Common myeloid progenitor, CD34-positive (primary cell): Measurements from ENCODE around the gene RBFOX1.
"Not testable (repeated sequence)": the region's sequence is repeated elsewhere in the genome, so short reads cannot be mapped to it uniquely, and the experiment has no call there.

Experiments used
- CTCF ChIA-PET: fragments of 350-600 bp; sonication (Branson Sonifier 250); formaldehyde crosslinking; loops from one replicate; lab custom pipeline; 2021; ENCODE audit warnings: antibody characterized with exemption; lab: Charles Lee
- POLR2A ChIA-PET: fragments of 350-600 bp; sonication (Branson Sonifier 250); formaldehyde crosslinking; loops from one replicate; lab custom pipeline; 2021; ENCODE audit warnings: antibody characterized with exemption; lab: Charles Lee
- DNase-seq, 3 donors: peaks; one replicate each; pipeline versions ENCODE4 v3.0.0 to v3.0.0-alpha.2; 2013
- H3K27ac ChIP-seq, 2 experiments: 1 replicate in 1 of 2; 2 replicates in 1 of 2; pipeline ENCODE4 v1.7.0; 2013; ENCODE audit warnings: inconsistent platforms in 2 of 2, low read length in 2 of 2, mild to moderate bottlenecking in 2 of 2, low read depth in 1 of 2, moderate library complexity in 1 of 2; ENCODE audit not compliant: severe bottlenecking in 2 of 2, insufficient read depth in 1 of 2, poor library complexity in 1 of 2
- H3K27me3 ChIP-seq, 5 experiments: replicated peaks in 2 of 5; 1 replicate in 3 of 5; 2 replicates in 2 of 5; pipeline versions ENCODE4 v1.6.1 to v1.7.0; 2013; ENCODE audit warnings: low read length in 4 of 5, mild to moderate bottlenecking in 2 of 5, moderate library complexity in 2 of 5, inconsistent platforms in 1 of 5; ENCODE audit not compliant: insufficient read depth in 5 of 5, control insufficient read depth in 4 of 5
- H3K36me3 ChIP-seq, 4 experiments: 1 replicate in 2 of 4; 2 replicates in 2 of 4; pipeline versions ENCODE4 v1.6.1 to v1.7.0; 2013; ENCODE audit warnings: low read length in 3 of 4, control low read depth in 1 of 4, mild to moderate bottlenecking in 1 of 4; ENCODE audit not compliant: control insufficient read depth in 4 of 4, insufficient read depth in 4 of 4
- H3K4me1 ChIP-seq, 4 experiments: 1 replicate in 3 of 4; 2 replicates in 1 of 4; pipeline versions ENCODE4 v1.6.1 to v1.7.1; 2013; ENCODE audit warnings: low read length in 3 of 4, mild to moderate bottlenecking in 3 of 4, control low read depth in 1 of 4, inconsistent platforms in 1 of 4, moderate library complexity in 1 of 4; ENCODE audit not compliant: control insufficient read depth in 4 of 4, insufficient read depth in 4 of 4; ENCODE audit errors: control extremely low read depth in 1 of 4
- H3K4me3 ChIP-seq, 7 experiments: 1 replicate in 4 of 7; 2 replicates in 3 of 7; pipeline versions ENCODE4 v1.5.1 to v1.7.0; 2013; ENCODE audit warnings: mild to moderate bottlenecking in 7 of 7, low read length in 6 of 7, moderate library complexity in 6 of 7, inconsistent platforms in 2 of 7, low read depth in 2 of 7, control low read depth in 1 of 7; ENCODE audit not compliant: insufficient read depth in 4 of 7, control insufficient read depth in 1 of 7; ENCODE audit errors: extremely low read depth in 1 of 7
- H3K9me3 ChIP-seq, 5 experiments: 1 replicate in 4 of 5; 2 replicates in 1 of 5; pipeline versions ENCODE4 v1.6.1 to v1.7.1; 2013; ENCODE audit warnings: low read length in 4 of 5, mild to moderate bottlenecking in 2 of 5, inconsistent platforms in 1 of 5, low read depth in 1 of 5, moderate library complexity in 1 of 5; ENCODE audit not compliant: control insufficient read depth in 4 of 5, insufficient read depth in 2 of 5; ENCODE audit errors: control extremely low read depth in 1 of 5
- WGBS: methylation state at CpG from one replicate; pipeline ENCODE4 v1.1.5; 2013; ENCODE audit not compliant: insufficient coverage; 5-methylcytosine and 5-hydroxymethylcytosine counted together

Gene RBFOX1

DNA sequence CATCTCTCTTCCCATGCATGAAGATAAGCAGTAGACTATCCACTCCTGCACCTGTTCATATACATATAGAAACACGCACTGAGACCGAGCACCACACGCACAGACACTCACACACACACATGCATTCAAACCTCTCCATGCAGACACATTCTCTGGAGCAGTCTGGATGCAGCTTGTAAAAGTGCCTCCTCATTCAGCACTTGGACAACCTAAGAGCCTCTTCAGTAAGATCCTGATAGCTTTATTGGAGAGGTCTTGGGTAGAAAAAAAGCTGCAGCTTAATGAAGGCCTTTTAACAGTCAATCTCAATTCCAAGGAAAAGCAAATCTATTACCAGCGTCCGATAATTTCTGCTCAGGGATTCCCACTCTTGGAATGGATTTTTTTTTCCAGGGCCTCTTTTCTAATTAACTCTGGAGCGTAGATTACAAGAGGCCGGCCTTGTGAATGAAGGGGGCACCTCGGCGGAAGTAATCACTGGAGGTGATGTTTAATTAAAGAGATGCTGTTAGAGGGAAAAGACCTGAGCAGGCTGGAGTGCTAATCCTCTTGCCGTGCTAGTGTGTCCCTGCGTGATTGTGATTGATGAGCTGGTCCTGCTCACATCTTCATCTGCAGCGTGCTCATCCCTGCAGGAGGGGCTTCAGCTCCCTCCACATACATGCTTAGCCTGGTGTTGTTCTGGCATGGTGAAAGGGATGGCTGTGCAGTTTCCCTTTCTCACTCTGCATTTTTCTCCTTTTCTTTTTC is 155.1 kb downstream of the RBFOX1 start:
- Histone ChIP-seq H3K4me1 (no peaks in the 10 kb centered on the region), H3K36me3 (no peaks in the 10 kb centered on the region), H3K4me3 (no peak overlapping the region), H3K9me3 (no peaks in the 10 kb centered on the region), H3K27ac (no peak overlapping the region), H3K27me3 (no peaks in the 10 kb centered on the region)
- ChIA-PET POLR2A (no interaction called here), CTCF (no interaction called here)
- no peak for DNase-seq
- WGBS, result 93% methylated on average over 7 of the region's 12 CpGs

DNA sequence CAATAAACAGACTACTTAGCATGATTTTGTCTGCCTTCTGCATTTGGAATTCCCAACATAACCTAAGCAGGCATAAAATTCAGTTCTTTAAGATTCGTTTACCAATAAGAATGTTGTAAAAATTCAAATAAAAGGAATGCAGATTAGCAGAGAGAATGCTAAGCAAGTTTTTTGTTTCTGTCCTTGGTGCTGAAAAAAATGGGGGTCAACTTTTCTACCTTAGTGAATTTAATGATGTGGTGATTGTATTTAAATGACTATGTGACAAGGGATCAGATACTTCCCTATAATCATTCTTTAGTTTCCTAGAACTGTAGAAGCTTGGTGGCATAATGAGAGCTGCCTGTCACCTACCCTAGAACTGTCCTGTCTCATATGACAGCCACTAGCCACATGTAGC is 159.5 kb downstream of the RBFOX1 start:
- DNase-seq, result no peak
- WGBS, result no CpG with 5 or more reads among the region's 1 CpG
- H3K9me3 ChIP-seq, result no peaks in the 10 kb centered on the region
- no peak overlapping the region for H3K27ac ChIP-seq
- H3K4me3 ChIP-seq, result no peak overlapping the region
- ChIA-PET POLR2A (no interaction called here), CTCF (interaction anchor here (0.7 kb wide), 1 partner anchor 36 kb away, joined by 3 read pairs; no protein-coding TSS in a partner anchor)
- H3K27me3 ChIP-seq, result no peaks in the 10 kb centered on the region
- H3K36me3 ChIP-seq, result no peaks in the 10 kb centered on the region
- H3K4me1 ChIP-seq, result no peaks in the 10 kb centered on the region

DNA sequence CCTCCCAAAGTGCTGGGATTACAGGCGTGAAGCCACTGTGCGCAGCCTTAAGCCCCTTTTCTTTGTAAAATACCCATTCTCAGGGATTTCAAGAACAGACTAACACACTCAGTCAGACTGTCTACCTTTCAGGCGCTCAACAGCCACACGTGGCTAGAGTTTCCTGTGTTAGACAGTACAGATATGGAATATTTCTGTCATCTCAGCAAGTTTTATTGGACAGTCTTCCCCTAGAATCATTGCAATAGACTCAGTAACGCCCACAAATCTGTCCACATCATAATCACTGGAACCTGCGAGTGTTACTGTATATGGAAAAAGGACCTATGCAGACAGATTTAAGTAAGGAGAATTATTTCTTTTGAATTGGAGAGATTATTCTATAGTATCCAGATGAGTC is 160.5 kb downstream of the RBFOX1 start:
- H3K36me3 ChIP-seq, result no peaks in the 10 kb centered on the region
- CTCF ChIA-PET, result no interaction called here
- POLR2A ChIA-PET, result no interaction called here
- no peaks in the 10 kb centered on the region for H3K27me3 ChIP-seq
- DNase-seq, result no peak
- WGBS, result 83% methylated on average over 1 of the region's 6 CpGs
- H3K4me3 ChIP-seq, result no peak overlapping the region
- no peak overlapping the region for H3K27ac ChIP-seq
- no peaks in the 10 kb centered on the region for H3K9me3 ChIP-seq
- no peaks in the 10 kb centered on the region for H3K4me1 ChIP-seq

DNA sequence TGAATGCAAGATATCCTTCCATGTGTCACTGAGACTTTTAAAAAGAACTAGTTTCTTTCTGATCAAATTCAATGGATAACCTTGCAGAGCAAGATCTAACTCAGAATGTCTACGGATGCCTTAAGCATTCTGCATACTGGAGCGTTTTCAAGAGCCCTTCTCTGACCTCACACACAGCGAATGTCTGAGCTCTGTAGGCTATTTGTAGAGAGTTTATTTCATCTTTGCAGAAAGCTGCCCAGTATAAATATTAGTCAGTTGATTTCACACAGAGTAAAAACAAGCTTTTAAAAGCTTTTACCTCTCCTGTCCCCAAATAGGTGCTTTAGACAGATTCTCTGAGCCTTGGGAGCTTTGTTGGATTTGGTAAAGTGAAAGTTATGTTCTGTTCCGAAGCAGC is 165.0 kb downstream of the RBFOX1 start:
- ChIA-PET CTCF (no interaction called here), POLR2A (no interaction called here)
- Histone ChIP-seq H3K27me3 (no peaks in the 10 kb centered on the region), H3K27ac (no peak overlapping the region), H3K36me3 (no peaks in the 10 kb centered on the region), H3K9me3 (no peaks in the 10 kb centered on the region), H3K4me3 (no peak overlapping the region), H3K4me1 (no peaks in the 10 kb centered on the region)
- WGBS, result 86% methylated on average over 3 of the region's 4 CpGs
- DNase-seq, result no peak

DNA sequence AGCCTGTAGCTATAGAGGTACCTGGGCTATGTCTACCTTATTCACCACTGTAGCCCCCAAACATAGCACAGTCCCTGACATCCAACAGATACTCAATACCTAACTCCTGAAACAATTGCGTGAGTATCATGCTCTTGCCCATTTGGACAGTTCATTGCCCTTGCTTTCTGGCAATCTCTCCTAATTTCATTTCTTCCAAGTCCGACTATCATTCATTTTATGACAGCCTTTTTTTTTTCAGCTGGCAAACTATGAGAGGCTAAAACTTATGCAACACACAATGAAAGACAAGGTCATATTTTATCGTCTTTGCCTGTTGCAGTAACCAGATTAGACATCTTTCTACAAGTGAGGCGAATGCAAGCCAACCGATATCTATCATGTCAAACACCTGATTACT is 169.2 kb downstream of the RBFOX1 start:
- POLR2A ChIA-PET, result no interaction called here
- no peak for DNase-seq

DNA sequence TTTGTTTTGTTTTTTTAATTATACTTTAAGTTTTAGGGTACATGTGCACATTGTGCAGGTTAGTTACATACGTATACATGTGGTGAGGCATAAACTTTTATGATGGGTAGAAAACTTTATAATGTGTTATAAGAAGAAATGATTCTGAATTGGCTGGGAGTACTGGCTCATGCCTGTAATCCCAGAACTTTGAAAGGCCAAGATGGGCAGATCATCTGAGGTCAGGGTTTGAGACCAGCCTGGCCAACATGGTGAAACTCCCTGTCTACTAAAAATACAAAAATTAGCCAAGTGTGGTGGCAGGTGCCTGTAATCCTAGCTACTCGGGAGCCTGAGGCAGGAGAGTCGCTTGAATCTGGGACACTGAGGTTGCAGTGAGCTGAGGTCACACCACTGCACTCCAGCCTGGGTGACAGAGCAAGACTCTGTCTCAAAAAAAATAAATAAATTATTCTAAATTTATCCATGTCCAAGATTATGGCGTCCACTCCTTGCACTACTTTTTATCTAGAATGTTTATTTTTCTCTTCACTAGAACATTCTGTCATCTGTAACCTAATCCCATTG is 170.0 kb downstream of the RBFOX1 start:
- CTCF ChIA-PET, H3K4me3 ChIP-seq, H3K27ac ChIP-seq, H3K9me3 ChIP-seq, H3K4me1 ChIP-seq, POLR2A ChIA-PET, H3K27me3 ChIP-seq, DNase-seq, H3K36me3 ChIP-seq: not testable (repeated sequence)
- 91% methylated on average over 4 of the region's 4 CpGs for WGBS

More for the DNA sequence above, 169.2 kb downstream of the RBFOX1 start:
- WGBS, result 94% methylated on average over 5 of the region's 5 CpGs
- no peaks in the 10 kb centered on the region for H3K36me3 ChIP-seq
- no peaks in the 10 kb centered on the region for H3K9me3 ChIP-seq
- H3K27ac ChIP-seq, result no peak overlapping the region
- H3K27me3 ChIP-seq, result no peaks in the 10 kb centered on the region
- CTCF ChIA-PET, result no interaction called here
- H3K4me3 ChIP-seq, result no peak overlapping the region
- no peaks in the 10 kb centered on the region for H3K4me1 ChIP-seq

DNA sequence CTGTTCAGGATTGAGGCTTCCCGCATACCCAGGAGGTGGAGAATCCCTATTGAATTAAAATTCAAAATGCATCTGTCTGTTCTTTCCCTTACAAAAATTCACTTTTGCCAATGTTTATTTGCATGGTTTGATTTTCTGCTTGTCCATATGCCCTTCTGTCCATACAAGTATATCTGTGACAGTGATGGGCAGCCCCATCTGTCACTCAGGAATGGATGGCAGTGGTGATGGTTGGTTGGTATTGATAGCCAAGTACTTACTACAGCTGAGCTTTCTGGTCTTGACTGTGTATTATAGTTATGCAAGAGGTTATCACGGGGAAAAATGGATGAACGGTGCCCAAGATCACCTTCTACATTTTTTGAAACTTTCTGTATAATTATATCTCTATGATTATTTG is 171.0 kb downstream of the RBFOX1 start:
- H3K4me3 ChIP-seq, result no peak overlapping the region
- POLR2A ChIA-PET, result no interaction called here
- H3K9me3 ChIP-seq, result no peaks in the 10 kb centered on the region
- no peaks in the 10 kb centered on the region for H3K27me3 ChIP-seq
- DNase-seq, result no peak
- CTCF ChIA-PET, result no interaction called here
- no CpG with 5 or more reads among the region's 3 CpGs for WGBS
- no peaks in the 10 kb centered on the region for H3K4me1 ChIP-seq
- no peaks in the 10 kb centered on the region for H3K36me3 ChIP-seq
- H3K27ac ChIP-seq, result no peak overlapping the region
